DMS114 treated with DMSO at 0.1 percent for 48 hours (cell line): ENCODE data around the gene CDCA3.
"Not testable (repeated sequence)": the region's sequence is repeated elsewhere in the genome, so short reads cannot be mapped to it uniquely, and the experiment has no call there.

Experiments used
- DNase-seq: peaks from one replicate; lab custom pipeline; 2025; ENCODE audit not compliant: unreplicated experiment; lab: John Stamatoyannopoulos, UW

The CDCA3 gene

DNA sequence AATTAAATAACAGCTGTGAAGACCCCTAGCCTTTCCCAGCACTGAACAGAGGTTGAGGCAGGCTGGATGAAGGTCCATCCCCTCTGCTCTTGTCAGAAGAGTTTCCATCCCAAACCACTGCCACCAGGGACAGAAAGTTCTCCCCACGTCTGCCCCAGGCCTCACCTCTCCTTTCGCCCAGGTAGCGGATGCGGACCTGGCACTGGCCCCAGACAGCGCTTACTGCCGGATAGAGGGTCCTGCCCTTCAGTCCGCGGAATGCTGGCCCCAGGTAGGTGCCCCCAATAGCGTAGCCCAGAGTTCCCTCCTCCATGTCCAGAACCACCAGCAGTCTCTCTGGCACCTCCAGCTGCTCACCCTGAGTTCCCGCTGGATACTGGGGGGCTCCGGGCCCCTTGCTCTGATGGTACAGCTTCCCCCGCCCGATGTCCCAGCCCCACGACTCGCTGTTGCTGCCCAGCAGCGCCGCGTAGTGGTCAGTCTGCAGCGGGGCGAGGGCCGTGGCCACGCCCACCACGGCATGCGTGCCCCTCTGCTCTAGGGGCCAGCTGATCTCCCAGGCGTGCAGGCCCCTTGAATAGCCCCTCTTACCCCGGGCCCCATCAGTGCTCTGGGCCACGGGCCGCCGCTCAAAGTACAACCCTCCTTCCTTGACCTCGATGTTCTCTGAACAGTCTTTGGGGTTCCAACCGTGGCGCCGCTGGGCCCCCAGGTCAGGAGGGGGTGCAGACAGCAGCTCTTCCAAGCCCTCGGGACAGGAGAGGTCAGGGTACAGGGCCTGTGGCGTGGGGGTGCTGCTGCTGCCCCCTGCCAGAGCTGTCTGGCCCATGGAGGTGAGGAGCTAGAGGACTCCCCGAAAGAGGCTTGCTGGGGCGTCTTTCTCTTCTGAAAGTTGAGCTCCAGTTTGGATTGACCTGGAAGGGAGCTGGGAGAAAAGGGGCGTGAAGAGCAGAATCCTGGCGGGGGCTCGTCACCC is 21.3 kb upstream of the CDCA3 start:
- DNase-seq = peak; percentile 53

- peak; percentile 51 for DNase-seq
These were observed 20.2 kb upstream of the CDCA3 start for GRCh38 chr12:6871052-6871957.

DNA sequence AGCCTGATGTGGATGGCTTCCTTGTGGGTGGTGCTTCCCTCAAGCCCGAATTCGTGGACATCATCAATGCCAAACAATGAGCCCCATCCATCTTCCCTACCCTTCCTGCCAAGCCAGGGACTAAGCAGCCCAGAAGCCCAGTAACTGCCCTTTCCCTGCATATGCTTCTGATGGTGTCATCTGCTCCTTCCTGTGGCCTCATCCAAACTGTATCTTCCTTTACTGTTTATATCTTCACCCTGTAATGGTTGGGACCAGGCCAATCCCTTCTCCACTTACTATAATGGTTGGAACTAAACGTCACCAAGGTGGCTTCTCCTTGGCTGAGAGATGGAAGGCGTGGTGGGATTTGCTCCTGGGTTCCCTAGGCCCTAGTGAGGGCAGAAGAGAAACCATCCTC is 19.2 kb upstream of the CDCA3 start:
- DNase-seq = not testable (repeated sequence)

GRCh38 chr12:6869049-6870021 is 18.2 kb upstream of the CDCA3 start:
- peak; percentile 60 for DNase-seq

DNA sequence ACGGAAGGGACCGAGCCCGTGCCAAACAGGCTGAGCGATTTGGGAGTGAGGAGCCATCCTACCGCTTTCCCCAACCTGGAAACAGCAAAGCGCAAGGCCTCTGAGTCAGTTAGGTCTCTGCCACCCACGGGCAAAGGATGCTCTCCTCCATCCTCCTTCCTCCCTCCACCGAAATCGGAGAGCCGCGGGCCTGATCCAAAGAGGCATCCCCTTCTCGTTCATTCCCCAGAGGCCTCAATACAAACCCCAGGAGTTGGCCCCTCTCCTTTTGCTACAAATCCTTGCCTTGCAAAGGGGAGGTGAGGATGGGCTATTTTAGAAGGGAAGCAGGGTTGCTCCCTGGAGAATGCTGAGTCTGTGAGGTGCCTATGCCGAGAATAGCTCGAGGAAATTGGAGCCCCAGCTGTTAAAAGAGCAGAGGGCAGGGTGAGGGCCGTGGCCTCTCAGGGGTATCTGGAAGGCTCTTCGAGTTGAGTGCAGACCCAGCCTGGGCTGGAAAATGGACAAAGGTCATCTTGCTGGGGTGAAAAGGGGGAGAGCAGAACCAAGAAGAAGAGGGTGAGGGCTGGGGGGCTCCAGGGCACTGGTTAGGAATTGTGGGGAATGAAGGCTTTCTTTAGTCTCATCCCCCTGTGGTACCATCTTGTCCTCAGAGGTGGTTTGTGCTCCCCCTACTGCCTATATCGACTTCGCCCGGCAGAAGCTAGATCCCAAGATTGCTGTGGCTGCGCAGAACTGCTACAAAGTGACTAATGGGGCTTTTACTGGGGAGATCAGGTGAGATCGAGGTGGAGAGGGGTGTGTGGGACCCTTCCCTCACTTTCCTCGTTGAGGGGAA is 17.3 kb upstream of the CDCA3 start:
- DNase-seq = no peak

- DNase-seq = no peak
These were observed 16.5 kb upstream of the CDCA3 start, which contains the start of gene TPI1 for GRCh38 chr12:6867413-6868210. TPI1 (plus strand) TSS chr12:6867531; CDS start chr12:6867567, 36 bp downstream.

DNA sequence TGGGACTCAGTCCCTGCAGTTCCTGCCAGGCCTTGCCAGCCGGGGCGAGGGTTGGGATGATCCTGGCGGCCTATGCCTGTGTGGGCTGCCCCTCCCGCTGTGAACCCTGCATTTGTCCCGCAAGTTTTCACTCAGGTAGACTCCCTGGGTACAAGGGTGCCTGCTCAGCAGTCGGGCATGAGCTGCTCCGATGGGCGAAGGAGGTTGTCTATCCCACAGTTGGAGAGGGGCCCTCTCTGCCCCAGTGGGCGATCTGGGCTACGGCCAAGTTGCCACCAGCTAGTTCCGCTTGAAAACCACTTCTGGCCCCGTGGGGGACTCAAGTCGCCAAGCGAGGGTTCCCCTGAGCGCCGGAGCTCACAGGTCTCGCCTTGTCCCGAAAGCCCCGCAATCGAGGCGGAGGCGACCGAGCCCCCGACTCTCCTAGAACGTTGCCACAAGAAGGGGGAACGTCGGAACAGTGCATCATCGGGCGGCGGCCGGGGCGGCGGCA is 15.9 kb upstream of the CDCA3 start:
- DNase-seq = peak; percentile 75

- no peak for DNase-seq
These were observed 15.3 kb upstream of the CDCA3 start for GRCh38 chr12:6866163-6866919.

DNA sequence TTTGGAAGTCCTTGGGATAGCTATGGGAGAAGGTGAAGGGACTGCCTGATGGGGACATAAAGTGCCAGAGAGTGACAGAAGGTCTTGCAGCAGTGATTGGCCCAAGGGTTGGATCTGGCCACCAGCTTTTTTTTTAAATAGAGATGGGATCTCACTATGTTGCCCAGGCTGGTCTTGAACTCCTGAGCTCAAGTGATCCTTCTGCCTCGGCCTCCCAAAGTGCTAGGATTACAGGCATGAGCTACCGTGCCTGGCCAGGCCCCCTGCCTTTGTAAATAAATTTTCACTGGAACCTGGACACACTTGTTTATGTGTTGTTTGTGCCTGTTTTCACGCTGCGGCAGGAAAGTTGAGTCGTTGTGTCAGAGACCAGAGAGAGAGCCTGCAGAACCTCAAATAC is 14.2 kb upstream of the CDCA3 start:
- not testable (repeated sequence) for DNase-seq

GRCh38 chr12:6863586-6864321 is 12.7 kb upstream of the CDCA3 start:
- no peak for DNase-seq

- no peak for DNase-seq
These were observed 11.9 kb upstream of the CDCA3 start for GRCh38 chr12:6863033-6863432.

GRCh38 chr12:6861391-6861790 is 10.3 kb upstream of the CDCA3 start:
- DNase-seq = no peak

GRCh38 chr12:6860942-6861341 is 9.9 kb upstream of the CDCA3 start:
- DNase-seq = no peak

- no peak for DNase-seq
These were observed 9.0 kb upstream of the CDCA3 start for GRCh38 chr12:6860116-6860515.

GRCh38 chr12:6858799-6859198 is 7.7 kb upstream of the CDCA3 start:
- no peak for DNase-seq

DNA sequence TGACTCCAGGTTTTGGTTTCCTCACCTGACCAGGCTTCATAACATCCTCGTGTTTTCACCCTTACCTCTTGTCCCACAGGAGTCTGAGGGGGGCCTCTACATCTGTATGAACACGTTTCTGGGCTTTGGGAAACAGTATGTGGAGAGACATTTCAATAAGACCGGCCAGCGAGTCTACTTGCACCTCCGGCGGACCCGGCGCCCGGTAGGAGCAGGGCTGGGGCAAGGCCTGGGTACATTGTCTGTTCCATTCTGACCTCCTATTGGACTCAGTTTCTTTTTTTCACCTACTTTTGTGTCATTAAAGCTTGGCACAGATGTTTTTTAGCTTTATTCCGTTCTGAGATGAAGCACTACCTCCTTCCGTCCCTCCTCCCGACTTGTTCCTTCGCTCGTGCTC is 4.2 kb upstream of the CDCA3 start:
- DNase-seq = no peak

DNA sequence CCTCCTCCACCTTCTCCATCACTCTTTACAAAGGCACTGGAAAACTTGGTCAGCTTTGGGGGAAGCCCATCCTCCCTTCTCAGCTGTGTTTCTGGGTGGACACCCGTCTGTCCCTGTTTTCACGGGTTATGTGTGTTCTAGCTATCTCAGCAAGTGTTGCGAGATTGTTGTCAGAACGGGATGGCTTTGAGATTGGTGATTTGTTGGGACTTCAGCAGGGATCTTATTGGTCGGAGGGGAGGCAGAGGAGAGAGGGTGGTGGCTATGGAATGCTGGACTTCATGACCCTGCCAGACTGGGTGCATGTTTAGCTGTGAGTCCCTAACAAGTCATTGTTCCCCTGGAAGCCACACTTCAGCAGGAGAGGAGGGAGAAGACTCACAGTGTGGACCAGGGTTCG is 3.0 kb upstream of the CDCA3 start:
- DNase-seq = no peak
